ENCODE results near the gene ASAP2. TPM values are rescaled to one million over a fixed set of nuclear protein-coding genes. Genes with fewer than 3 reads are reported as not detected.

ASAP2 gene
- polyA plus RNA-seq, 4 donors, result 50.7 to 60.8 (median 58.3) TPM

DNA sequence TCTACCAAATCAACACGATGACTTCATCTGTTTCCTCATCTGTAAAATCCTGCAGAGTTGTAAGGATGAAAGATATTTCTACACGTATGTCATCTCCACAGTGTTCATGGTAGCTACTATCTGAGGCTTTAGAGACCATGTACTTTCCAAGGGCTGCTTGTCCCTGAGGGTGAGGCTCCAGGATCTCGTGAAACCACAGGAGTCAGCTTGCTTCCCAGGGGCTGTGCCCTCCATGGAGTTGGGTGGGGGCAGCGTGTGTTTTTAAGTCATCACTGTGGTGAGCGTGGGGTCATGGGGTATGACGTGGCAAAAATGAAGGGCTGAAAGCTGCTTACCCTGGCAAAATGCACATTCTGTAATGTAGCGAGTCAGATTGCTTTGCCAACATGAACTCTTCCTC is 81.6 kb downstream of the ASAP2 start:
- no peak for DNase-seq (ENCODE audit: low read depth in 4 of 4, low spot score in 2 of 4)

DNA sequence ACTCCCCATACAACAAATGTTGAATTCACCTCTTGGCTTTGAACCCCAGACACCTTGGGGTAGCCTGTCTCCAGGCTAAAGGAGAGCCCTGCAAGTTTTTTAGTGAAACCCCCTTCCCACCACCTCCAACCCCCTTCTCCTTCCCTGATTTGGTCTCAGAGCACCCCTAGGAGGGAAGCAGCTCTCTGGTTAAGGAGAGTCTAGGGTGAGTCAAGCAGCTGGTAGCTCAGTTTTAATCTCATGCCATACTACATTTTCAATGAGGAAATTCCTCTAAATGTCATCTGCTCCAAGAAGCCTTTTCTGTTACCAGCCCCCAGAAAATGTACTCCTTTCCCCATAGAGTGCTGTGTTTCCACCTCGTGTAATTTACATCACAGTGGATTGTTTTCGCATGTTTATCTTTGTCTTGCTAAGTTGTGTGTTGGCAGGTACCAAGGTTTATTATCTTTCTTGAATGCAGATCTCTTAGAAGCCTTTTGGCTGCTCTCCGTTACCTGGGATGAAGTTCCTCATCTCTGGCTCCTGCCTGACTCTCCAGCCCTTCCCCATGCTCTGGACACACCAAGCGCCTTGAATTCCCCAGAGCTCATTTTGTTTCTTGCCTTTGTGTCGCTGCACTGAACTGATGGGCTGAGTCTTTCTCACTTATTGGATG is 82.2 kb downstream of the ASAP2 start:
- no peak for DNase-seq (ENCODE audit: low read depth in 4 of 4, low spot score in 2 of 4)

- DNase-seq (ENCODE audit: low read depth in 4 of 4, low spot score in 2 of 4), result no peak
These were observed 84.7 kb downstream of the ASAP2 start for GRCh38 chr2:9291331-9291730.

DNA sequence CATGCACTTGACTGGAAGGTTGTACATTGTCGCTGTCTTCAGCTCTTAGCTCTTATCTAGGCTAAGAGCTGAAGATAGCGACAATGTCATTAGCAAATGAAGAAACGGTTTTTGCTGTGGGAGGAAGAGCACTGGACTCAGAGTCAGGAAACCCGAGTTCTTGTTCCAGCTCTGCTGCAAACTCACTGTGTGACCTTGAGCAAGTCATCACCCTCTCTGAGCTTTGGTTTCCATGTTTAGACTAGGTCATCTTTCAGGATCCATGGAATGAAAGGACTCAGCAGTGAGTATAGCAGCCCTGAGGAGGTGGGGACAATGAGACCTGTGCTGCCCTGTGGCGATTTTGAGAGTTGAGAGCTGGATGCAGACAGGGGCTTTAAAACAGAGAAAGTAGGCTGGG is 85.3 kb downstream of the ASAP2 start:
- DNase-seq (ENCODE audit: low read depth in 4 of 4, low spot score in 2 of 4), result no peak

GRCh38 chr2:9292426-9292825 is 85.8 kb downstream of the ASAP2 start:
- DNase-seq (ENCODE audit: low read depth in 4 of 4, low spot score in 2 of 4), result no peak

GRCh38 chr2:9294764-9295163 is 88.2 kb downstream of the ASAP2 start:
- DNase-seq (ENCODE audit: low read depth in 4 of 4, low spot score in 2 of 4), result no peak

DNA sequence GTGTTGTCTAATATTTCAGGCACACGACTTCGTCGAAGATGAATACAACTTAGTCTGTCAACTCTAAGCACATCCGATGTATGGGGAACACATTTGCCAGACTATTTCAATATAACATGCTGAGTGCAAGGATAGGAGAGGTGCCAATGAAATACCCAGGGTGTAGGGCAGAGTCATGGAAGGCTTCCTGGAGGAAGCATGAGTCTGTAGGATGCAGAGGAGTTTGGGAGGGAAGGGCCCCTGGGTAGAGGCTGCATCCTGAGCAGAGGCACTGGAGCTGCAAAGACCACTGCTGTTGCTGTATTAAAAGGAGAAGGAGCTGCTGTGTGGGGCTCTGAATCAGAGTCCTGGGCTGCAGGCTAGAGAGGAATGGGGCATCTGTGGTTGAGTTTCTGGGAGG is 89.9 kb downstream of the ASAP2 start:
- DNase-seq (ENCODE audit: low read depth in 4 of 4, low spot score in 2 of 4), result no peak

DNA sequence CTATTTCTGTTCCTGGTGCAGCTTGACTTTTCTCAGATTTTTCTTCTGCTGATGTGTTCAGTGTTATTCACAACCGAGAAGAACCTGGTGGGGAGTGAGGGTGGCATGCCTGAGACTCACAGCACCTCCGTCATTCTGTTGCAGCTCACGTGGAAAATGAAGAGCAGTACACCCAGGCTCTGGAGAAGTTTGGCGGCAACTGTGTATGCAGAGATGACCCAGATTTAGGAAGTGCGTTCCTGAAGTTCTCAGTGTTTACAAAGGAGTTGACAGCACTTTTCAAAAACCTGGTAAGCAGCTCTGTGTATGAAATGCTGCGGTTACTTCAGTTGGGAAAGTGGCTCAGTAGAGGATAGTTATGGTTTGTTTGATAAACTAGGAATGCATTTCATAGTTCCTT is 90.5 kb downstream of the ASAP2 start:
- no peak for DNase-seq (ENCODE audit: low read depth in 4 of 4, low spot score in 2 of 4)

DNA sequence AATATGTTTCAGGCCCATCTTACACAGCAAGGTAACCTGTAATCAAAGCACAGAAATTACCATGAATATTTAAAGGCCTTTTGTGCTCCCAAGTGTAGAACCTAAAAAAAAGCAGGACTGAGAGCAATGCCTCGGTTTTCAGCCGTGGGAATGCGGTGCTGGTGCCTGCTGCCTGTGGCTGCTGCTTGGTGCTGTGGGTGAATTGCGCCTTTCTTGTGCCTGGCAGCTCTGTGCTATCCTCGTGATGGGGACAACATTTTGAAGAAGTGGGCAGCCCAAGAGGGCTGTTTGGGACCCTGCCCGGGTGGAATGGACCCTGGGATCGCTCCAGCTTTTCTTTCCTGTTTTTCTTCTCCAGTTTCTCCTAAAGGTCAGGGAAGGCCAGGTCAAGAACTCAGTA is 91.2 kb downstream of the ASAP2 start:
- no peak for DNase-seq (ENCODE audit: low read depth in 4 of 4, low spot score in 2 of 4)

- DNase-seq (ENCODE audit: low read depth in 4 of 4, low spot score in 2 of 4), result no peak
These were observed 92.0 kb downstream of the ASAP2 start for GRCh38 chr2:9298583-9298982.

- DNase-seq (ENCODE audit: low read depth in 4 of 4, low spot score in 2 of 4), result no peak
These were observed 92.8 kb downstream of the ASAP2 start for GRCh38 chr2:9299161-9300100.

DNA sequence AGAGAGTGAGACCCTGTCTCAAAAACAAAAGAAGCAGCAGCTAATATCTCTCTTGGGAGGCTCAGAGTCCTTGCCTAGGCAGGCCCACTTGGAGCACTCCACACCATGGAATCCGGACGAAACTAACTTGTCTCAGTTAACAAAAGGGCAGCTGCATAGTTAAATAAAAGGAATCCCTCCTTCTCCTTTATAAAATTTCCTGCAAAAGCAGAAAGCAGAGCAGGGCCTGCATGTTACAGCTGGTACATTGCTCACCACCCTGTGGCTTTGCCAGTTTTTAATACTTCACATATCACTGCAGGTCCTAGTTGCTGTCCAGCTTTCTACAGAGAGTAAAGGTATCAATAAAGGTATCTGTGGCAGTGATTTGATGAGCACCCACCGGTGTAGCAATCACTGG is 93.6 kb downstream of the ASAP2 start:
- no peak for DNase-seq (ENCODE audit: low read depth in 4 of 4, low spot score in 2 of 4)

- no peak for DNase-seq (ENCODE audit: low read depth in 4 of 4, low spot score in 2 of 4)
These were observed 94.3 kb downstream of the ASAP2 start for GRCh38 chr2:9300829-9301453.

GRCh38 chr2:9302755-9303154 is 96.1 kb downstream of the ASAP2 start:
- DNase-seq (ENCODE audit: low read depth in 4 of 4, low spot score in 2 of 4), result no peak

- no peak for DNase-seq (ENCODE audit: low read depth in 4 of 4, low spot score in 2 of 4)
These were observed 97.1 kb downstream of the ASAP2 start for GRCh38 chr2:9303528-9304225.

DNA sequence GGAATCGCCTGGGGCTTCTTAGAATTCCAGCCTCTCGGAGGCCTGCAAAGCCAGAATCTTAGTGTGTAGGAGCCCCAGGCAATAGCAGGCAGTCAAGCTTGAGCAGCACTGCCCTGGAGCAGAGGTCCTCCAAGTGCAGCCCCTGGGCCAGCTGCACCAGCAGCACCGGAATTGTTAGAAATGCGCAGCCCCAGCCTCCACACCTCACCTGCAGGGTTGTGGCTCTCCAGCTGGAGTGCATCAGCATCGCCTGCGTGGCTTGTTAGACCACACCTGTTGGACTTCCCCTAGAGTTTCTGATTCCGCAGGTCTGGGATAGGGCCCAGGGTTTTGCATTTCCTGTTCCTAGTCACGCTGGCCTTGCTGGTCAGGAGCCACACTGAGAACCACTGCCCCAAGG is 100.3 kb downstream of the ASAP2 start:
- no peak for DNase-seq (ENCODE audit: low read depth in 4 of 4, low spot score in 2 of 4)

GRCh38 chr2:9307535-9307934 is 100.9 kb downstream of the ASAP2 start:
- no peak for DNase-seq (ENCODE audit: low read depth in 4 of 4, low spot score in 2 of 4)

DNA sequence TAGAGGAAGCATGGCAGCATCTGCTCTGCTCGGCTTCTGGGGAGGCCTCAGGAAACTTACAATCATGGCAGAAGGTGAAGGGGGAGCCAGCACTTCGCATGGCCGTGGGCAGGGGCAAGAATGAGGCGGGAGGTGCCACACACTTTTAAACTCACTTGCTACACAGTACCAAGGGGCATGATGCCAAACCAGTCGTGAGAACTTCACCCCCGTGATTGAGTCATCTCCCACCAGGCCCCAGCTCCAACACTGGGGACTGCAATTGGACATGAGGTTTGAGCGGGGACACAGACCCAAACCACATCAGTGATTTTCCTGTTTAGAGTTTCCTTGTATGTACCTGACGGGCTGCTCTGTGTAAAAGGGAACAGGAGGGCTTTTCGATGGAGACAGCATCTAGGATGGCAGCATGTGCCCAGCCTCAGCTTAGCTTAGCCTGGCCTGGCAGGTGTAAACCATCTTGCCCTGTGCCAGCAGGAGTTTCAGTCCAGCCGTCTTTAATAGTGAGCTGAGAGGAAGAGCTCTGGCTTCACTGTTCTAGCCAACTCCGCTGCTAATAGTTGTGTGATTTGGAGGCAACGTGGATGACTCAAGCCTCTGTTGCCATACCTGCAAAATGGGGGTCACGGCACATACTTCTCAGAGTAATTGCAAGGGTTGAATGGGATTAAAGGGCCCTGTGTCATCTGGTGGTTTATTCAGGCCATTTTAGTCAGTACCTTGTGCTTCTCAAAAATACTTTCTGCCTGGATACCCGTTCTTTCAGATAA is 101.8 kb downstream of the ASAP2 start:
- DNase-seq (ENCODE audit: low read depth in 4 of 4, low spot score in 2 of 4), result no peak

GRCh38 chr2:9309147-9309546 is 102.5 kb downstream of the ASAP2 start:
- no peak for DNase-seq (ENCODE audit: low read depth in 4 of 4, low spot score in 2 of 4)

DNA sequence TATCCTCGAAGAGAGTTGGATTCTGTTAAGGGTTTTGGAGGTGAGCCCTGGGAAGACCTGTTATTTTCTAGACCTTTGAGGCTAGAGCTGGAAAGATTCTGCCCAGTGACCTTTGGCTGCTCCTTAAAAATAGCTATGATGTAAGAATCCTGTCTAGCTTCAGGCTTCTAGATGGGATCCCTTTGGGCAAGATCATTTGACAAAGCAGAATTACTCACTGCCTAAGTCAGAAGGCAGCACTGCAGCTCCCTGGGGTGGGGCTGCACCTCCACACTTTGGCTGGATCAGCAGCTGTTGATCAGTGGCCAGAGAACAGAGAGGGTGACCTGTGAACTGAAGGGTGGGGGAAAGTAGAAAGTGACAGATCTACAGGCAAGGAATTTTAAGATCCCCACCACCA is 103.8 kb downstream of the ASAP2 start:
- no peak for DNase-seq (ENCODE audit: low read depth in 4 of 4, low spot score in 2 of 4)
